Measurements from ENCODE around the gene MYO1D.

MYO1D gene

DNA sequence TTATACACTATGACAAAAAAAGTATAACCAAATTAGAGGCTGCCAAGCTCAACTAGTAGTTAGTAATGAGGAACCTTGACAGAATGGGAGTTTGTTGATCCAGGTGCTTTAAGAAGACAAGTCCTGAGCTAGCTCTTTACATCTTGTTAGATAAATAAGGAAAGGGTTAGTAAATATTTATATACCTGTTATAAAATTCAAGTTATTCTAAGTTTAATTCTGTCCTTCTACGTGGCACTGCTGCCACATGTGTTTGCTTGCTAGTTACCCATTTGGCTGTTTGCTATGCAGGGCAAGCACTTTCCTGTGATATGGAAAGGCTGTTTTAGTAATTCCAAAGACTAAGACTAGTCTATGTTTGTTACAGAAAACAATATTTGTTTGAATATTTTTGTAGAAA is 180.5 kb downstream of the MYO1D start:
- Mint-ChIP-seq H3K36me3 (no peaks in the 10 kb centered on the region), H3K9me3 (no peaks in the 10 kb centered on the region), H3K4me1 (peaks cover 13% of the 10 kb centered on the region), H3K4me3 (no peak overlapping the region), H3K27ac (no peak overlapping the region)
- ATAC-seq (no peak), DNase-seq (ENCODE audit: low spot score in 2 of 2) (no peak)

DNA sequence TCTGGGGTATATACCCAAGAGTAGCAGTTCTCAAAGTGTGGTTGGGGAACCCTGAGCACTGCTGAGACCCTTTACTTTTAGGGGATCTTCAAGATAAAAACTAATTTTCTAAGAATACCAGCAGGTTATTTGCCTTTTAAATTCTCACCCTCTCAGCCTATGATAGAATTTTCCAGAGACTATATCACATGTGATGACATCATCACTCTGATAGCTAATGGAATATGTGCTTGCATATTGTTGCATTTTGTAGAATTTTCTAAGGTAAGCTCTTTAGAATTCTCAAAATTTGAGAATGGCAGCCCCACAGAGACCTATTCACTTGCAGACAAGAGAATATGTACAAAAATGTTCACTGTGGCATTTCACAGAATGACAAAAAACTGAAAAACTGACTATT is 181.1 kb downstream of the MYO1D start:
- Mint-ChIP-seq H3K4me3 (no peak overlapping the region), H3K4me1 (peaks cover 13% of the 10 kb centered on the region), H3K27ac (no peak overlapping the region), H3K9me3 (no peaks in the 10 kb centered on the region), H3K36me3 (no peaks in the 10 kb centered on the region)
- ATAC-seq, result no peak
- no peak for DNase-seq (ENCODE audit: low spot score in 2 of 2)

DNA sequence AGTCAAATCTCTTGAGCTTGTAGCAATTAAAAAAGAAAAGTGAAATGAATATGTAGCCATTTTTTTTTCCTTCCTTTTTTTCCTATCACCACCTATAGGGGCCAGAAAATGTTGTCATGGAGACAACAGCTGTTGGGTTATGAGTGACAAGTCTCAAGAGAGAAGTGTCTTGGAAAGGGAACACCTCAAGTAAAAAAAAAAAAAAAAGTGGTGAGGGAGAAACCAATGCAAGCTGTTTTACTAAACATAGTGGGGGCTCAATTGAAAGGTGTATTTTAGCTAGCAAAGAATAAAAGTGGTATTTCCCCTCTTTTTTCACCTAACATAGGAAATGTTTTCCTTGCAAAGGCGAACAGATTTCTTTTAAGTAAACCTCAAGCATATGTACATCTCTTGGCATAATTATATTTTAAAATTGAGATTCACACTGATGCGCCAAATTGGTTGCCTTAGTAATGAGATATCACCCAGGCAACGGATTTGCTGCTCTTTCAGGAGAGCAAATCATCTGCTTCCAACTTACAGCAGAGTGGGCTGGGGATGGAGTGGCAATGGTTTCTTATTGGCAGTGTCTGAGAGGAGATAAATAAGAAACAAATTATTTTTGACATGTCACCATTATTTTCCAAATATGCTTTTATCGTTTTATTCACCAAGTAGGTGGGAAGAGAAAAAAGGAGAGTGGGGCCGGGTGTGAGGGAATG is 183.6 kb downstream of the MYO1D start:
- H3K36me3 Mint-ChIP-seq, result no peaks in the 10 kb centered on the region
- no peak overlapping the region for H3K4me3 Mint-ChIP-seq
- H3K9me3 Mint-ChIP-seq, result no peaks in the 10 kb centered on the region
- peaks cover 13% of the 10 kb centered on the region for H3K4me1 Mint-ChIP-seq
- ATAC-seq (no peak), DNase-seq (ENCODE audit: low spot score in 2 of 2) (no peak)
- peak overlapping the region; percentile 24 for H3K27ac Mint-ChIP-seq

DNA sequence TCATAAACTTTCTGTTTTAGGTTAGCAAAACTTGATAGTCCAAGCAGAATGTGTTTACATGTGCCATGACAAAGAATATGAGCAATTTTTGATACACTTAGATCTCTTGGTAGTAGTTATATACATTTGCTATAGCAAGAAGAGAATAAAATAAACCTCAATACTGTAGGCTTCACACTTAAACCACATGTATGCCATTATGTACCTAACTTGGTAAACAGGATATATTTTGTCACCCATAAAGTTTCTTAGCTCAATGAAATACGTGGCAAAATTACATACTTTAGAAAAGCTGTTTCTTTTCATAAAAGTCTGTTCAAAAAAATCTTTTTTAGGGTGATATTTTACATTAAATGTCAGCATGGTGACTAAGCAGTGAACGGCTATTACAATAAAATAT is 184.7 kb downstream of the MYO1D start:
- DNase-seq (ENCODE audit: low spot score in 2 of 2) (no peak), ATAC-seq (no peak)
- Mint-ChIP-seq H3K4me3 (no peak overlapping the region), H3K4me1 (peaks cover 13% of the 10 kb centered on the region), H3K27ac (no peak overlapping the region), H3K36me3 (no peaks in the 10 kb centered on the region), H3K9me3 (no peaks in the 10 kb centered on the region)

DNA sequence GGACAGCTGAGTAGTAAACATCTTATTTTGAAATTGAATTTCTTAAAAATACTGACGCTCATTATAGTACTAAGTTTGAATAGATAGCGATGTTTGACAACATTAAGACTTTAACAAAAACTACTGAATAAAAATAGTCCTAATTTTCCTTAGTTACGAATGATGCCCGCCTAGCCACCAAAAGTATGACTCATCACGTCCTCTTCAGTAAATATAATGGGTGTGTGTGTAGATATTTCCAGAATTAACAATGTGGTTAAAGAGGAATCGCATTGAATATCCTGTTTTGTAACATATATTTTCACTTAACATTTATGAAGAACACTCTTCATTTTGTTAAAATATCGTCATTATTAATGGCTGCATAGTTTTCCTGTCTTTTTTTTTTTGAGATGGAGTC is 187.6 kb downstream of the MYO1D start:
- ATAC-seq (no peak), DNase-seq (ENCODE audit: low spot score in 2 of 2) (no peak)
- Mint-ChIP-seq H3K9me3 (no peaks in the 10 kb centered on the region), H3K4me1 (peaks cover 13% of the 10 kb centered on the region), H3K4me3 (no peak overlapping the region), H3K36me3 (no peaks in the 10 kb centered on the region), H3K27ac (no peak overlapping the region)

GRCh38 chr17:32688221-32688620 is 188.7 kb downstream of the MYO1D start:
- H3K36me3 Mint-ChIP-seq, result no peaks in the 10 kb centered on the region

GRCh38 chr17:32684087-32684958 is 192.6 kb downstream of the MYO1D start:
- ATAC-seq (no peak), DNase-seq (ENCODE audit: low spot score in 2 of 2) (no peak)
- no peaks in the 10 kb centered on the region for H3K36me3 Mint-ChIP-seq
- H3K9me3 Mint-ChIP-seq, result no peaks in the 10 kb centered on the region
- no peak overlapping the region for H3K27ac Mint-ChIP-seq
- no peaks in the 10 kb centered on the region for H3K4me1 Mint-ChIP-seq
- H3K4me3 Mint-ChIP-seq, result no peak overlapping the region

More at GRCh38 chr17:32688221-32688620, 188.7 kb downstream of the MYO1D start:
- Mint-ChIP-seq H3K4me1 (peaks cover 8% of the 10 kb centered on the region), H3K4me3 (no peak overlapping the region), H3K27ac (no peak overlapping the region), H3K9me3 (no peaks in the 10 kb centered on the region)
- ATAC-seq (no peak), DNase-seq (ENCODE audit: low spot score in 2 of 2) (no peak)

GRCh38 chr17:32673964-32674363 is 203.0 kb downstream of the MYO1D start:
- DNase-seq (ENCODE audit: low spot score in 2 of 2), result no peak
- Mint-ChIP-seq H3K9me3 (no peaks in the 10 kb centered on the region), H3K4me3 (no peak overlapping the region)

GRCh38 chr17:32672711-32673110 is 204.2 kb downstream of the MYO1D start:
- Mint-ChIP-seq H3K4me3 (no peak overlapping the region), H3K9me3 (no peaks in the 10 kb centered on the region), H3K4me1 (no peaks in the 10 kb centered on the region), H3K36me3 (no peaks in the 10 kb centered on the region), H3K27ac (peak overlapping the region; percentile 18)
- no peak for DNase-seq (ENCODE audit: low spot score in 2 of 2)
- no peak for ATAC-seq

More at GRCh38 chr17:32673964-32674363, 203.0 kb downstream of the MYO1D start:
- no peak for ATAC-seq
- no peaks in the 10 kb centered on the region for H3K36me3 Mint-ChIP-seq
- no peak overlapping the region for H3K27ac Mint-ChIP-seq
- H3K4me1 Mint-ChIP-seq, result no peaks in the 10 kb centered on the region

DNA sequence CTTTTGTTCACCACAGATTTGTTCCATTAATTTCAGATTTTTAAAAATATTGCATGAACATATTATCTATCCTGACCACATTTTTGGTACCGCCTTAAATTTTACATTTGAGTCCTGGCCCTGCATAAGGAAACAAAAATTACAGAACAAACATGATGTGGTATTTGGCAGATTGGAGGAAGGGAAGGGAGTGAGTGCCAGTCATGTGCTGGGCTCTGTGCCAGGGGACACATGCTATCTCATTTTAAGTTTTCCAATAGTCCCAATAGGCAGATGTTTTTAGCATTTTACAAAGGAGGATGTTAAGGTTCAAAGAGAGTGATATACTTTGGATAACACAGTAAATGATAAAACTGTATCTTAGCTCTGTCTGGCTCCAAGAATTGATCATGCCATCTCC is 205.0 kb downstream of the MYO1D start:
- no peak for ATAC-seq
- H3K4me3 Mint-ChIP-seq, result no peak overlapping the region
- DNase-seq (ENCODE audit: low spot score in 2 of 2), result no peak
- no peak overlapping the region for H3K27ac Mint-ChIP-seq
- no peaks in the 10 kb centered on the region for H3K9me3 Mint-ChIP-seq
- no peaks in the 10 kb centered on the region for H3K4me1 Mint-ChIP-seq
- no peaks in the 10 kb centered on the region for H3K36me3 Mint-ChIP-seq

- DNase-seq (ENCODE audit: low spot score in 2 of 2), result no peak
- no peak overlapping the region for H3K4me3 Mint-ChIP-seq
These were observed 211.9 kb downstream of the MYO1D start for GRCh38 chr17:32664936-32665583.

GRCh38 chr17:32660496-32660985 is 216.4 kb downstream of the MYO1D start:
- Mint-ChIP-seq H3K9me3 (no peaks in the 10 kb centered on the region), H3K4me3 (no peak overlapping the region), H3K36me3 (no peaks in the 10 kb centered on the region), H3K27ac (no peak overlapping the region), H3K4me1 (no peaks in the 10 kb centered on the region)
- no peak for ATAC-seq
- DNase-seq (ENCODE audit: low spot score in 2 of 2), result no peak

More at GRCh38 chr17:32664936-32665583, 211.9 kb downstream of the MYO1D start:
- no peak for ATAC-seq
- no peak overlapping the region for H3K27ac Mint-ChIP-seq
- H3K9me3 Mint-ChIP-seq, result no peaks in the 10 kb centered on the region
- H3K4me1 Mint-ChIP-seq, result no peaks in the 10 kb centered on the region
- no peaks in the 10 kb centered on the region for H3K36me3 Mint-ChIP-seq

GRCh38 chr17:32659419-32659842 is 217.5 kb downstream of the MYO1D start:
- Mint-ChIP-seq H3K4me3 (no peak overlapping the region), H3K4me1 (no peaks in the 10 kb centered on the region), H3K9me3 (no peaks in the 10 kb centered on the region), H3K36me3 (peaks cover 4% of the 10 kb centered on the region), H3K27ac (no peak overlapping the region)
- ATAC-seq (peak; percentile 61), DNase-seq (ENCODE audit: low spot score in 2 of 2) (peak; percentile 48 to 82)

DNA sequence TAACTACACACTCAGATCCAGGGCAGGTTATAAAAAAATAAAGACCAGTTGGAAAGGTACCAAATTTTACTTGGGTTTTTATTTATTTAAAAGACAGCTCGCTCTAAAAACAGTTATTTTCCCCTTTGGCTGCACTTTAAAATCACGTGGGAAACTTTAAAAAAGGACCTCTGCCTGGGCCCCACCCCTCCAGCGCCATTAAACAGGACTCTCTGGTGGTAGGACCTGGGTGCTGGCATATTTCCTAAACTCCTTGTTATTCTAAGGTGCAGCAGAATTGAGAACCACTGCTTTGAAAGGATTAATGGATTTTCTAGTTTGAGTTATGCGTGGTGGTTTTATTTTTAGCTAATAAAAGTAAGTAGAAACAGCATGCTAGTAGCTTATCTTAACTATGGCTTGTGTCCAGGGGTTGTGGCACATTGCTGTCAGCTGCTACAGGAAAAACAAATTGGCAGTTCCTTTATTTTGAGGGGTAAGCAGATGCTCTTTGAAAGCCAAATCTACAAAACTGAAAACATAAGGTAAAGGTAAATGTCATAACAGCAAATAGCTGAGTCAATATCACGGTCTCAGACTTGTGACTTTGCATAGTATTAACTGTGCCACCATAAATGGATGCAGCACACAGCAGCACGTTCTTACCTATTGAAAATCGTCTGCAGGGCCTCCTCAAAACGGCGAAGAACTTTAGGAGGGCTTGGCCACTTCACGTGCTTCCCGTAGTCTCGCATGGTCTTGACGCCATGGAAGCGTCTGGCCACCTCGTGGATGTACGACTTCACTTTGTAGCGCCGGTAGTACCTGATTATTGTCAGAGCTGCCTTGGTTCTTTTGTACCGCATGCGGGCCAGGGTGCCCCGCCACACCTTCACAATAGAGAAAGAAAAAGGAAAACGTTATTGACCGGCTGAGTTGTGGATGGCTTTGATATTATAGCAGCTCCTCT is 218.2 kb downstream of the MYO1D start:
- H3K9me3 Mint-ChIP-seq, result no peaks in the 10 kb centered on the region
- H3K4me3 Mint-ChIP-seq, result no peak overlapping the region
- DNase-seq (ENCODE audit: low spot score in 2 of 2), result no peak
- no peak overlapping the region for H3K27ac Mint-ChIP-seq
- peaks cover 11% of the 10 kb centered on the region for H3K36me3 Mint-ChIP-seq
- H3K4me1 Mint-ChIP-seq, result no peaks in the 10 kb centered on the region
- ATAC-seq, result no peak

All from stimulated activated effector memory CD8-positive, alpha-beta T cell treated with anti-CD3 and anti-CD28 coated beads, Interleukin-12 subunit alpha, Interleukin-12 subunit beta, amount 100 ng/mL, for 72 hours (primary cell).